Vagina (tissue), 2 donors: ENCODE measurements around the gene SIGLEC14.

Source experiments
- CTCF ChIP-seq, 3 experiments: fragments of 450-650 bp in 2 of 3; fragments of 200-600 bp in 1 of 3; sonication (generic) in 1 of 3; IDR thresholded peaks; one replicate each; pipeline ENCODE4 v1.5.1; 2017 to 2019; ENCODE audit warnings: antibody characterized with exemption in 3 of 3, mild to moderate bottlenecking in 2 of 3, moderate library complexity in 2 of 3
- POLR2A ChIP-seq, 2 donors: fragments of 450-650 bp; IDR thresholded peaks; one replicate each; pipeline ENCODE4 v1.6.1; 2017; ENCODE audit warnings: antibody characterized with exemption in 2 of 2, mild to moderate bottlenecking in 2 of 2, moderate library complexity in 2 of 2
- POLR2AphosphoS5 ChIP-seq, 2 donors: sonication (generic); formaldehyde crosslinking; IDR thresholded peaks; one replicate each; pipeline ENCODE4 v1.9.0; 2017; ENCODE audit warnings: antibody characterized with exemption in 2 of 2, mild to moderate bottlenecking in 2 of 2, low read depth in 1 of 2; ENCODE audit not compliant: insufficient read depth in 1 of 2

GRCh38 chr19:51687791-51688670 is 41.4 kb upstream of the SIGLEC14 start:
- no peak for TF ChIP-seq POLR2A (IDR thresholded peaks at IDR 0.05)
- no peak for TF ChIP-seq CTCF (IDR thresholded peaks at IDR 0.05)
- peak in 1 of 2 donors; percentile 37 for TF ChIP-seq POLR2AphosphoS5 (IDR thresholded peaks at IDR 0.05; ENCODE audit: insufficient read depth in 1 of 2, low read depth in 1 of 2)
